NT2/D1 (cell line): ENCODE measurements around the gene ESRRG.

Experiments used
- SUZ12 ChIP-seq: IDR thresholded peaks from 2 replicates; pipeline ENCODE4 v1.6.1; 2011; ENCODE audit not compliant: insufficient read length, insufficient read depth; ENCODE audit errors: extremely low read depth
- YY1 ChIP-seq: IDR thresholded peaks from 2 replicates; pipeline ENCODE4 v1.6.1; 2011; ENCODE audit not compliant: insufficient read length, insufficient read depth
- ZNF274 ChIP-seq: IDR thresholded peaks from 2 replicates; pipeline ENCODE4 v1.6.1; 2011; ENCODE audit warnings: mild to moderate bottlenecking, low read depth, low read length

DNA sequence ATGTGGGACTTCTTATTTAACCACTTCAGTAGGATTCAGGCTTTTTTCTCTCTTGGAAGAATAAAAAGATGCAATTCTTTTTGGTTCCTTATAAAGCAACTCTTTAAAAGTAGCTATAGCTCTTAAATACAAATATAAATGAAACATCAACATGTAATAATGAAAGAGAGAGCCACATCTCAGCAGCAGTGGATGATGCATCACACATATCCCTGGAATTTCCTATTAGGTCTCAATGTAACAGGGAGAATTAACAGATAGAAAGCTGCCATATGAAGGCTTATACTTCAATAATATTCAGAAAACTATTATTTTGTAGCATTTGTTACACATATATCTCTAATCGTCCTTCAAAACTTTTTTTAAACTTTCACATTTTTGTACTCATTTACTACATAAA, 181.0 kb downstream of the ESRRG start:
- TF ChIP-seq ZNF274 (no peak), YY1 (no peak), SUZ12 (no peak)
